Spinal cord (tissue), 10 donors: ENCODE results near the gene FAM83E. TPM values are rescaled to one million over a fixed set of nuclear protein-coding genes. Genes with fewer than 3 reads are reported as not detected.
A peak's percentile ranks its signal among the peaks of the same experiment; 100 is the strongest.

Source experiments
- DNase-seq, 6 donors: peaks; one replicate each; pipeline versions ENCODE4 v3.0.0 to v3.0.0-alpha.2; 2013 to 2015; ENCODE audit warnings: low spot score in 6 of 6, low read depth in 4 of 6
- H3K27ac ChIP-seq: one replicate; pipeline ENCODE4 v1.5.1; 2013; ENCODE audit warnings: low read depth, low read length, control low read depth
- H3K27me3 ChIP-seq: one replicate; pipeline ENCODE4 v1.6.1; 2013; ENCODE audit warnings: low read length; ENCODE audit not compliant: control insufficient read depth, insufficient read depth
- H3K36me3 ChIP-seq: one replicate; pipeline ENCODE4 v1.6.1; 2013; ENCODE audit warnings: low read length; ENCODE audit not compliant: control insufficient read depth, insufficient read depth
- H3K4me1 ChIP-seq: one replicate; pipeline ENCODE4 v1.6.1; 2013; ENCODE audit warnings: low read length; ENCODE audit not compliant: control insufficient read depth, insufficient read depth
- H3K4me3 ChIP-seq: one replicate; pipeline ENCODE4 v1.5.1; 2013; ENCODE audit warnings: low read depth, low read length, control low read depth
- H3K9me3 ChIP-seq: one replicate; pipeline ENCODE4 v1.6.1; 2013; ENCODE audit warnings: low read length; ENCODE audit not compliant: control insufficient read depth, insufficient read depth
- WGBS: methylation state at CpG from one replicate; pipeline ENCODE4 v1.1.5; 2013; ENCODE audit warnings: missing lambda C conversion rate; ENCODE audit not compliant: insufficient coverage; 5-methylcytosine and 5-hydroxymethylcytosine counted together
- polyA plus RNA-seq, 2 donors: library from polyadenylated mRNA; unstranded; fragments of 120-200 nt; gene quantifications; one replicate each; pipeline ENCODE4 v1.2.1, GENCODE V29; 2013; ENCODE audit not compliant: insufficient read length in 2 of 2
- total RNA-seq, 2 donors: library from RNA; depleted of rRNA in 1 of 2; stranded (reverse); fragments of 120-200 nt in 1 of 2; fragments of >200 nt in 1 of 2; gene quantifications; one replicate each; pipeline versions ENCODE4 v1.2.3 to v1.2.4, GENCODE V29; 2013 to 2014
- donor health status: healthy.

FAM83E gene
- total and polyA plus RNA-seq, 4 donors = 0.13 to 0.61 (median 0.45) TPM; not detected in 1

GRCh38 chr19:48613852-48614435 lies 932 bp downstream of the FAM83E start:
- H3K27ac ChIP-seq = no peak overlapping the region
- no peaks in the 10 kb centered on the region for H3K27me3 ChIP-seq
- no peaks in the 10 kb centered on the region for H3K9me3 ChIP-seq
- H3K4me1 ChIP-seq = peaks cover 52% of the 10 kb centered on the region
- WGBS = 79% methylated on average over 12 of the region's 13 CpGs
- DNase-seq = no peak
- no peak overlapping the region for H3K4me3 ChIP-seq
- peaks cover 63% of the 10 kb centered on the region for H3K36me3 ChIP-seq

GRCh38 chr19:48613024-48613851 lies 1.6 kb downstream of the FAM83E start:
- no peaks in the 10 kb centered on the region for H3K27me3 ChIP-seq
- no peaks in the 10 kb centered on the region for H3K9me3 ChIP-seq
- DNase-seq = no peak
- H3K36me3 ChIP-seq = peaks cover 63% of the 10 kb centered on the region
- no peak overlapping the region for H3K4me3 ChIP-seq
- 59% methylated on average over 37 of the region's 39 CpGs for WGBS
- H3K27ac ChIP-seq = no peak overlapping the region
- peaks cover 51% of the 10 kb centered on the region for H3K4me1 ChIP-seq

- Histone ChIP-seq H3K9me3 (no peaks in the 10 kb centered on the region), H3K4me1 (peaks cover 37% of the 10 kb centered on the region), H3K36me3 (peaks cover 56% of the 10 kb centered on the region), H3K27ac (no peak overlapping the region), H3K27me3 (no peaks in the 10 kb centered on the region), H3K4me3 (no peak overlapping the region)
- no peak for DNase-seq
- WGBS = 80% methylated on average over 13 of the region's 14 CpGs
Measured at GRCh38 chr19:48611872-48612271, 3.0 kb downstream of the FAM83E start.

GRCh38 chr19:48609571-48610108 lies 5.2 kb downstream of the FAM83E start:
- Histone ChIP-seq H3K27me3 (no peaks in the 10 kb centered on the region), H3K4me1 (peaks cover 15% of the 10 kb centered on the region), H3K36me3 (peaks cover 39% of the 10 kb centered on the region), H3K27ac (no peak overlapping the region), H3K9me3 (no peaks in the 10 kb centered on the region), H3K4me3 (no peak overlapping the region)
- WGBS = 84% methylated on average over 14 of the region's 20 CpGs
- DNase-seq = no peak

- peaks cover 14% of the 10 kb centered on the region for H3K4me1 ChIP-seq
- no CpG with 5 or more reads among the region's 9 CpGs for WGBS
- DNase-seq = peak in 2 of 6 donors; percentile 71 to 75
Measured at GRCh38 chr19:48608798-48609263, 6.0 kb downstream of the FAM83E start.

GRCh38 chr19:48607359-48607755 lies 7.5 kb downstream of the FAM83E start:
- no peak overlapping the region for H3K27ac ChIP-seq
- H3K36me3 ChIP-seq = peaks cover 21% of the 10 kb centered on the region
- H3K9me3 ChIP-seq = no peaks in the 10 kb centered on the region
- WGBS = 74% methylated on average over 3 of the region's 7 CpGs
- no peak for DNase-seq
- no peaks in the 10 kb centered on the region for H3K27me3 ChIP-seq
- H3K4me3 ChIP-seq = no peak overlapping the region
- peaks cover 4% of the 10 kb centered on the region for H3K4me1 ChIP-seq

More at GRCh38 chr19:48608798-48609263, 6.0 kb downstream of the FAM83E start:
- Histone ChIP-seq H3K4me3 (no peak overlapping the region), H3K27ac (no peak overlapping the region), H3K36me3 (peaks cover 31% of the 10 kb centered on the region), H3K27me3 (no peaks in the 10 kb centered on the region), H3K9me3 (no peaks in the 10 kb centered on the region)

- Histone ChIP-seq H3K4me1 (peaks cover 4% of the 10 kb centered on the region), H3K27ac (no peak within 1 kb of the TSS), H3K9me3 (no peaks in the 10 kb centered on the region), H3K36me3 (peaks cover 18% of the 10 kb centered on the region), H3K4me3 (no peak within 1 kb of the TSS), H3K27me3 (no peaks in the 10 kb centered on the region)
- DNase-seq = no peak
- WGBS = 88% methylated on average over 39 of the region's 39 CpGs
Measured at GRCh38 chr19:48606463-48607358, 8.2 kb downstream of the FAM83E start, which contains the start of gene SPACA4. SPACA4 (plus strand) TSS chr19:48606742; CDS start chr19:48606979, 237 bp downstream.

GRCh38 chr19:48603850-48604249 lies 11.0 kb downstream of the FAM83E start:
- peaks cover 11% of the 10 kb centered on the region for H3K36me3 ChIP-seq
- WGBS = 94% methylated on average over 9 of the region's 9 CpGs
- no peak overlapping the region for H3K4me3 ChIP-seq
- no peaks in the 10 kb centered on the region for H3K9me3 ChIP-seq
- H3K27ac ChIP-seq = no peak overlapping the region
- H3K27me3 ChIP-seq = no peaks in the 10 kb centered on the region
- DNase-seq = no peak
- peaks cover 2% of the 10 kb centered on the region for H3K4me1 ChIP-seq

GRCh38 chr19:48603449-48603848 lies 11.4 kb downstream of the FAM83E start:
- H3K27me3 ChIP-seq = no peaks in the 10 kb centered on the region
- H3K4me3 ChIP-seq = no peak overlapping the region
- H3K4me1 ChIP-seq = no peaks in the 10 kb centered on the region
- H3K9me3 ChIP-seq = no peaks in the 10 kb centered on the region
- no peak for DNase-seq
- peaks cover 11% of the 10 kb centered on the region for H3K36me3 ChIP-seq
- 89% methylated on average over 39 of the region's 39 CpGs for WGBS
- H3K27ac ChIP-seq = no peak overlapping the region
